OCI-LY1 (cell line): Measurements from ENCODE around the gene SEMA6B.

Experiments
- EZH2 ChIP-seq: fragments of 200-600 bp; sonication (generic), shearing (Covaris generic); IDR thresholded peaks from 2 replicates; pipeline ENCODE4 v1.8.0; 2017; ENCODE audit warnings: borderline replicate concordance, mixed run types, mild to moderate bottlenecking, antibody characterized with exemption, low read length, moderate library complexity, mixed read lengths
- TF ChIP-seq, protein P1 (sequence below): fragments of 200-600 bp; sonication (generic), shearing (Covaris generic); IDR thresholded peaks from 2 replicates; pipeline ENCODE4 v1.5.1; 2017; ENCODE audit warnings: mild to moderate bottlenecking, antibody characterized with exemption, low read length, moderate library complexity, mixed read lengths

GRCh38 chr19:4600893-4601292, 41.4 kb upstream of the SEMA6B start:
- TF ChIP-seq, protein P1, sequence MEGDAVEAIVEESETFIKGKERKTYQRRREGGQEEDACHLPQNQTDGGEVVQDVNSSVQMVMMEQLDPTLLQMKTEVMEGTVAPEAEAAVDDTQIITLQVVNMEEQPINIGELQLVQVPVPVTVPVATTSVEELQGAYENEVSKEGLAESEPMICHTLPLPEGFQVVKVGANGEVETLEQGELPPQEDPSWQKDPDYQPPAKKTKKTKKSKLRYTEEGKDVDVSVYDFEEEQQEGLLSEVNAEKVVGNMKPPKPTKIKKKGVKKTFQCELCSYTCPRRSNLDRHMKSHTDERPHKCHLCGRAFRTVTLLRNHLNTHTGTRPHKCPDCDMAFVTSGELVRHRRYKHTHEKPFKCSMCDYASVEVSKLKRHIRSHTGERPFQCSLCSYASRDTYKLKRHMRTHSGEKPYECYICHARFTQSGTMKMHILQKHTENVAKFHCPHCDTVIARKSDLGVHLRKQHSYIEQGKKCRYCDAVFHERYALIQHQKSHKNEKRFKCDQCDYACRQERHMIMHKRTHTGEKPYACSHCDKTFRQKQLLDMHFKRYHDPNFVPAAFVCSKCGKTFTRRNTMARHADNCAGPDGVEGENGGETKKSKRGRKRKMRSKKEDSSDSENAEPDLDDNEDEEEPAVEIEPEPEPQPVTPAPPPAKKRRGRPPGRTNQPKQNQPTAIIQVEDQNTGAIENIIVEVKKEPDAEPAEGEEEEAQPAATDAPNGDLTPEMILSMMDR, result no peak
- TF ChIP-seq EZH2, result no peak
